Measurements from ENCODE around the gene SLC6A3.

DNA sequence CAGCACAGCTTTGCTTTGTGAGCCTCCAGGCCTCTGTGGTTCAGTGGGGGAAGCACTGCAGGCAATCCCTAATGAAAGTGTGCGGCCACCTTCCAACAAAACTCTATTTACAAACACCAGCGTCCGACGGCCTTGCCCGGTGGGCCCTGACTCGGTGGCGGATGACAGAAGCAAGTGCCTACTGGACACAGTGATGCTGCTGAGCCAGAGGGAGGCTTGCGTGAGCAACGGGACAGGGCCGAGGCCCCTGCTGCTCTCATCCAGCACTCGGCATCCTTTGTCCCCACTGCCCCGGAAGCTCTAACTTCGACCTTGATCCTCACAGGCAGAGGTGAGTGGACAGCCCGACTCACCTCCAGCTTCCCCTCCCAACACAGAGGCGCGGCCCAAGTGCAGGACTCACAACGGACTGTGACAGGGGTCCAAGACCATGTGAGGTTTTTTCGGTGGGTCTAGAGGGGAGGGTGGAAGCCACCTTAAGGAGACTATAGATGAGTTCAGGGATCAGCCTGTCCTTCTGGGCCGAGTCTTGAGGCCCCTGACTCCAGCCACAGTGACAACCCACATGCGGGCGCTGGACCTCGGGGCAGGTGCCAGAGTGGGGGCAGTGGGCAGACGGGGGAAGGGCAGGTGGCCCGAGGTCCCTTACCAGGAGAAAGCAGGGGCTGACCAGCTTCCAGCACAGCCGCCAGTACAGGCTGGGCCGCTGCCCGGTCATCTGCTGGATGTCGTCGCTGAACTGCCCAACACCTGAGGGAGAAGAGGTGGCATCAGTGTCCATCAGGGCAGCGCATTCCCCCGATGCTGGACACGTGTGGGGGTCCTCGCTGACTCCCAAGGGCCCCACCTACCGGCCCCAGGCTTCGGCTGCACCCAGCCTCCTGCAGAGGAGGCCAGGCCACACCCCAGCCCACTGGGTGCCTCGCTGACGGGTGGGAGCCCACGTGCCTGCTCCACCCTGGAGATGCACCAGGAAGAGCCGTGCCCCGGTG lies 39.4 kb downstream of the SLC6A3 start:
- TF ChIP-seq BHLHE40 (IDR thresholded peaks at IDR 0.05; ENCODE audit: borderline replicate concordance) = no peak
- no peak for TF ChIP-seq FOXA1 (IDR thresholded peaks at IDR 0.05)
- no peak for TF ChIP-seq SUZ12 (IDR thresholded peaks at IDR 0.05)
- no peak for TF ChIP-seq CTBP1 (IDR thresholded peaks at IDR 0.05; ENCODE audit: borderline replicate concordance)
- TF ChIP-seq ELF4 (IDR thresholded peaks at IDR 0.05) = no peak
- no peak for TF ChIP-seq L3MBTL2 (conservative IDR thresholded peaks at IDR 0.05)
- no peak for TF ChIP-seq FOXM1 (IDR thresholded peaks at IDR 0.05; ENCODE audit: borderline replicate concordance)
- no peak for TF ChIP-seq TARDBP (IDR thresholded peaks at IDR 0.05)
- TF ChIP-seq LEF1 (IDR thresholded peaks at IDR 0.05; ENCODE audit: borderline replicate concordance) = no peak
- TF ChIP-seq SP1 (IDR thresholded peaks at IDR 0.05) = no peak
- no peak for TF ChIP-seq PKNOX1 (IDR thresholded peaks at IDR 0.05)
- no peak for TF ChIP-seq ARNT (IDR thresholded peaks at IDR 0.05)

Data from HEK293T (cell line).